GM21360 (cell line): ENCODE measurements around the gene TMTC2.
"Not testable (repeated sequence)": the region's sequence is repeated elsewhere in the genome, so short reads cannot be mapped to it uniquely, and the experiment has no call there.

Source experiments
- ATAC-seq: cut with Tn5 transposase; IDR thresholded peaks from one replicate; pipeline ENCODE4 v1.9.1; 2021; ENCODE audit warnings: mild to moderate bottlenecking, moderate library complexity; ENCODE audit not compliant: unreplicated experiment

TMTC2 gene

GRCh38 chr12:82835217-82835616 lies 148.5 kb downstream of the TMTC2 start:
- no peak for ATAC-seq

- no peak for ATAC-seq
Measured at GRCh38 chr12:82838131-82838551, 151.4 kb downstream of the TMTC2 start.

- no peak for ATAC-seq
Measured at GRCh38 chr12:82838827-82839226, 152.1 kb downstream of the TMTC2 start.

- no peak for ATAC-seq
Measured at GRCh38 chr12:82839796-82840195, 153.1 kb downstream of the TMTC2 start.

- ATAC-seq: no peak
Measured at GRCh38 chr12:82841487-82841904, 154.8 kb downstream of the TMTC2 start.

- ATAC-seq: no peak
Measured at GRCh38 chr12:82842480-82842879, 155.8 kb downstream of the TMTC2 start.

- not testable (repeated sequence) for ATAC-seq
Measured at GRCh38 chr12:82845076-82845475, 158.4 kb downstream of the TMTC2 start.

GRCh38 chr12:82848845-82849244 lies 162.1 kb downstream of the TMTC2 start:
- no peak for ATAC-seq

GRCh38 chr12:82852529-82852928 lies 165.8 kb downstream of the TMTC2 start:
- ATAC-seq: no peak

GRCh38 chr12:82855872-82856271 lies 169.2 kb downstream of the TMTC2 start:
- ATAC-seq: no peak

- no peak for ATAC-seq
Measured at GRCh38 chr12:82857276-82857675, 170.6 kb downstream of the TMTC2 start.

GRCh38 chr12:82857911-82858533 lies 171.3 kb downstream of the TMTC2 start:
- no peak for ATAC-seq

- no peak for ATAC-seq
Measured at GRCh38 chr12:82858534-82858917, 171.8 kb downstream of the TMTC2 start.

GRCh38 chr12:82862069-82862841 lies 175.5 kb downstream of the TMTC2 start:
- no peak for ATAC-seq

GRCh38 chr12:82862876-82863649 lies 176.4 kb downstream of the TMTC2 start:
- no peak for ATAC-seq

GRCh38 chr12:82866227-82866775 lies 179.6 kb downstream of the TMTC2 start:
- ATAC-seq: no peak

GRCh38 chr12:82866946-82867345 lies 180.2 kb downstream of the TMTC2 start:
- no peak for ATAC-seq

GRCh38 chr12:82867762-82868500 lies 181.2 kb downstream of the TMTC2 start:
- ATAC-seq: no peak

GRCh38 chr12:82870771-82871377 lies 184.2 kb downstream of the TMTC2 start:
- ATAC-seq: no peak

- ATAC-seq: no peak
Measured at GRCh38 chr12:82872088-82872487, 185.4 kb downstream of the TMTC2 start.
